Fibroblast of lung (primary cell): ENCODE measurements around the gene METTL26.

Source experiments
- EZH2 ChIP-seq: IDR thresholded peaks from 2 replicates; pipeline ENCODE4 v1.5.1; 2012; ENCODE audit warnings: low read length, control low read depth, mild to moderate bottlenecking; ENCODE audit errors: missing control alignments
- TF ChIP-seq, protein P1 (sequence below), 2 donors: IDR thresholded peaks in 1 of 2; conservative IDR thresholded peaks in 1 of 2; 1 replicate in 1 of 2; 2 replicates in 1 of 2; pipeline ENCODE4 v1.5.1; 2011 to 2012; ENCODE audit warnings: low read length in 2 of 2, control low read depth in 1 of 2, inconsistent platforms in 1 of 2, low read depth in 1 of 2, mild to moderate bottlenecking in 1 of 2

DNA sequence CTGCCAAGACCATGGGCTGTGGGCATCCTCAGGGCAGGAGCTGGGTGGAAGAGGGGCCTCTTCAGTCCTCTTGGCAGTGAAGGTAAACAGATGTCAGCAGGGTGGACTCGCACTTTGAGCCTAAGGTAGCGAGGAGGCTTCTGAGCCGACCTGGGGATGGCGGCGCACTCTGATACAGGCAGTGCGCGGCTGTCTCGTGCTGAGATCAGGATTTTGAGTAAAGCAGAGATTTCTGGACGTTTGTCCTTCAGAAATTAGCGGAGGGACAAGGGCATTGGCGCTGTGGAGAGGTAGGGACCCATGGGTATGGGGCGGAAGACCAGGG lies 39.4 kb downstream of the METTL26 start:
- TF ChIP-seq EZH2 = no peak
- TF ChIP-seq, protein P1, sequence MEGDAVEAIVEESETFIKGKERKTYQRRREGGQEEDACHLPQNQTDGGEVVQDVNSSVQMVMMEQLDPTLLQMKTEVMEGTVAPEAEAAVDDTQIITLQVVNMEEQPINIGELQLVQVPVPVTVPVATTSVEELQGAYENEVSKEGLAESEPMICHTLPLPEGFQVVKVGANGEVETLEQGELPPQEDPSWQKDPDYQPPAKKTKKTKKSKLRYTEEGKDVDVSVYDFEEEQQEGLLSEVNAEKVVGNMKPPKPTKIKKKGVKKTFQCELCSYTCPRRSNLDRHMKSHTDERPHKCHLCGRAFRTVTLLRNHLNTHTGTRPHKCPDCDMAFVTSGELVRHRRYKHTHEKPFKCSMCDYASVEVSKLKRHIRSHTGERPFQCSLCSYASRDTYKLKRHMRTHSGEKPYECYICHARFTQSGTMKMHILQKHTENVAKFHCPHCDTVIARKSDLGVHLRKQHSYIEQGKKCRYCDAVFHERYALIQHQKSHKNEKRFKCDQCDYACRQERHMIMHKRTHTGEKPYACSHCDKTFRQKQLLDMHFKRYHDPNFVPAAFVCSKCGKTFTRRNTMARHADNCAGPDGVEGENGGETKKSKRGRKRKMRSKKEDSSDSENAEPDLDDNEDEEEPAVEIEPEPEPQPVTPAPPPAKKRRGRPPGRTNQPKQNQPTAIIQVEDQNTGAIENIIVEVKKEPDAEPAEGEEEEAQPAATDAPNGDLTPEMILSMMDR (conservative IDR thresholded peaks at IDR 0.05 in 1 of 2, IDR thresholded peaks at IDR 0.05 in 1 of 2; ENCODE audit: low read depth in 1 of 2, low read length in 2 of 2) = no peak
